IMR-90 (cell line): Measurements from ENCODE around the gene OSCAR.

Source experiments
- MXI1 ChIP-seq: IDR thresholded peaks from 2 replicates; pipeline ENCODE4 v1.6.1; 2012; ENCODE audit warnings: low read depth, mild to moderate bottlenecking, low read length, moderate library complexity, borderline replicate concordance
- SMC3 ChIP-seq: fragments of 150-350 bp; IDR thresholded peaks from 2 replicates; pipeline ENCODE4 v1.6.1; 2016; ENCODE audit warnings: low read depth, mild to moderate bottlenecking, antibody characterized with exemption, low read length, moderate library complexity

DNA sequence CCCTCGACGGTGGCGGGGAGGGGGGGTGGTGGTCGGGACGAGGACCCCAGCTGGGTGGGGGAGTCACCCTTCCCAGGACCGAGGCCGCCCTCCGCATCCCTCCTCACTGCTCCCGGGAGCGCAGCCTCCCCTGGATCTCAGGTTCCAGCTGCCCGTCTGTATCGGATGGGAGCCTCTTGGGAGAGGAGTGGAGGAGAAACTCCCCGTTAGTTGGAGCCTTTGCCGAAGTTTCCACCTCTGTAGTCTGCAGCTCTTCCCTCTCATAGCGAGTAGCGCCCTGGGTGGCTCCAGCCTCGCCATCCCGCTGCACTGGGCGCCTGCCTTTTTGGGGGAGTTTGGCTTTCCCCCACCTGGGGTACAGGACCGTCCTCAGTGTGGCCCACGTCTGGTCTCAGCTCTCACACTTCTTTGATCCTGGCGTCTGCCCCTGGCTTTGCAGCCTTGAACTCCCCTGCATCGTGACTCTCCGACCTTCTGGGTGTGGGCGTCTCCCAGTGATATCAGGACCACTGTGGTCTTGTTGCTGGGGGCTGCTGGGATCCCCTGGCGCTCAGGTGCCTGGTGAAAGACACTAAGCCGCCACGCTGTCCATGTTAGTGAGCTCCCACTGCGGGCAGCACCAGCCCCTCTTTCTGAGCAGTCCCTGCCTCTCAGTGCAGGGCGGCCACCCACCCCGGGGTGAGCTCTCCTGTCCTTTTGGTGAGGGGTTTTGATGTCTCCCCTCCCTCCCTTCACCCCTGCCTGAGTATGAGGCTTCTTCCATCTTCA lies 38.1 kb upstream of the OSCAR start:
- TF ChIP-seq SMC3 (no peak), MXI1 (no peak)
